ENCODE results near the gene FBXO11. TPM values are rescaled to one million over a fixed set of nuclear protein-coding genes. Genes with fewer than 3 reads are reported as not detected.
A peak's percentile ranks its signal among the peaks of the same experiment; 100 is the strongest.
"Not testable (repeated sequence)": the region's sequence is repeated elsewhere in the genome, so short reads cannot be mapped to it uniquely, and the experiment has no call there.

Gene FBXO11
- total RNA-seq, 4 donors from 2014 or later: 43.0 to 77.2 (median 51.3) TPM

GRCh38 chr2:47900857-47901256, 5.4 kb downstream of the FBXO11 start:
- no peak for TF ChIP-seq CTCF (IDR thresholded peaks at IDR 0.05)
- TF ChIP-seq POLR2A (IDR thresholded peaks at IDR 0.05): no peak
- peaks cover 0 to 23% (median 6%) of the 10 kb centered on the region in 4 donors for H3K4me1 ChIP-seq

GRCh38 chr2:47899915-47900816, 6.1 kb downstream of the FBXO11 start:
- H3K27ac ChIP-seq: no peak overlapping the region
- no peak overlapping the region for H3K4me3 ChIP-seq
- H3K9me3 ChIP-seq: no peaks in the 10 kb centered on the region
- TF ChIP-seq CTCF (IDR thresholded peaks at IDR 0.05) (no peak), POLR2A (IDR thresholded peaks at IDR 0.05) (no peak)
- no peaks in the 10 kb centered on the region for H3K36me3 ChIP-seq
- H3K27me3 ChIP-seq: no peaks in the 10 kb centered on the region
- H3K4me1 ChIP-seq: peaks cover 0 to 28% (median 7%) of the 10 kb centered on the region in 4 donors
- DNase-seq: no peak

More at GRCh38 chr2:47900857-47901256, 5.4 kb downstream of the FBXO11 start:
- Histone ChIP-seq H3K27ac (no peak overlapping the region), H3K27me3 (no peaks in the 10 kb centered on the region), H3K4me3 (no peak overlapping the region), H3K9me3 (no peaks in the 10 kb centered on the region), H3K36me3 (no peaks in the 10 kb centered on the region)
- no peak for DNase-seq

- Histone ChIP-seq H3K4me3 (no peak overlapping the region), H3K27me3 (no peaks in the 10 kb centered on the region), H3K36me3 (no peaks in the 10 kb centered on the region), H3K9me3 (no peaks in the 10 kb centered on the region), H3K27ac (peak overlapping the region in 1 of 4 donors; percentile 11), H3K4me1 (peaks cover 0 to 36% (median 8%) of the 10 kb centered on the region in 4 donors)
- DNase-seq: no peak
- no peak for TF ChIP-seq POLR2A (IDR thresholded peaks at IDR 0.05)
- no peak for TF ChIP-seq CTCF (IDR thresholded peaks at IDR 0.05)
Measured at GRCh38 chr2:47897883-47898731, 8.2 kb downstream of the FBXO11 start.

- H3K27me3 ChIP-seq, H3K9me3 ChIP-seq, H3K4me3 ChIP-seq, DNase-seq, H3K36me3 ChIP-seq: not testable (repeated sequence)
- peaks cover 0 to 38% (median 9%) of the 10 kb centered on the region in 4 donors for H3K4me1 ChIP-seq
- H3K27ac ChIP-seq: peak overlapping the region in 1 of 4 donors; percentile 11
Measured at GRCh38 chr2:47897191-47897882, 9.0 kb downstream of the FBXO11 start.

GRCh38 chr2:47896450-47896968, 9.8 kb downstream of the FBXO11 start:
- no peaks in the 10 kb centered on the region for H3K9me3 ChIP-seq
- no peak overlapping the region for H3K27ac ChIP-seq
- no peak for DNase-seq
- H3K4me1 ChIP-seq: peaks cover 0 to 41% (median 9%) of the 10 kb centered on the region in 4 donors
- no peak for TF ChIP-seq POLR2A (IDR thresholded peaks at IDR 0.05)
- TF ChIP-seq CTCF (IDR thresholded peaks at IDR 0.05): no peak
- H3K36me3 ChIP-seq: no peaks in the 10 kb centered on the region
- no peak overlapping the region for H3K4me3 ChIP-seq
- H3K27me3 ChIP-seq: no peaks in the 10 kb centered on the region

All from Peyer's patch (tissue), 4 donors.